ELR (cell line): Measurements from ENCODE around the gene ETAA1.

Experiments
- DNase-seq: peaks from one replicate; pipeline ENCODE4 v3.0.0-alpha.2; 2015; ENCODE audit warnings: low read depth

The ETAA1 gene

GRCh38 chr2:67397143-67397986 is at the start of gene ETAA1:
Gene ETAA1 (plus strand): TSS chr2:67397333. CDS start chr2:67397449, 116 bp downstream.
- DNase-seq: peak; percentile 94

GRCh38 chr2:67366832-67367412 is 30.2 kb upstream of the ETAA1 start:
- no peak for DNase-seq

- DNase-seq: no peak
Observed at GRCh38 chr2:67374481-67374880, 22.7 kb upstream of the ETAA1 start.

GRCh38 chr2:67374949-67375348 is 22.2 kb upstream of the ETAA1 start:
- DNase-seq: no peak

- no peak for DNase-seq
Observed at GRCh38 chr2:67378555-67378954, 18.6 kb upstream of the ETAA1 start.

GRCh38 chr2:67379048-67379447 is 18.1 kb upstream of the ETAA1 start:
- DNase-seq: no peak

GRCh38 chr2:67384123-67384822 is 12.9 kb upstream of the ETAA1 start:
- no peak for DNase-seq

GRCh38 chr2:67388680-67389079 is 8.5 kb upstream of the ETAA1 start:
- no peak for DNase-seq

GRCh38 chr2:67389286-67389685 is 7.8 kb upstream of the ETAA1 start:
- DNase-seq: peak; percentile 68

- no peak for DNase-seq
Observed at GRCh38 chr2:67389788-67390187, 7.3 kb upstream of the ETAA1 start.

- peak; percentile 45 for DNase-seq
Observed at GRCh38 chr2:67393237-67393636, 3.9 kb upstream of the ETAA1 start.

GRCh38 chr2:67394734-67395133 is 2.4 kb upstream of the ETAA1 start:
- peak; percentile 77 for DNase-seq

- DNase-seq: no peak
Observed at GRCh38 chr2:67399144-67399543, 2.0 kb downstream of the ETAA1 start.

- peak; percentile 75 for DNase-seq
Observed at GRCh38 chr2:67399831-67400489, 2.8 kb downstream of the ETAA1 start.

GRCh38 chr2:67400560-67401485 is 3.7 kb downstream of the ETAA1 start:
- peak; percentile 81 for DNase-seq

GRCh38 chr2:67408346-67408745 is 11.2 kb downstream of the ETAA1 start:
- no peak for DNase-seq

GRCh38 chr2:67412424-67412823 is 15.3 kb downstream of the ETAA1 start:
- DNase-seq: peak; percentile 42

- DNase-seq: no peak
Observed at GRCh38 chr2:67414867-67415266, 17.7 kb downstream of the ETAA1 start.

- no peak for DNase-seq
Observed at GRCh38 chr2:67416136-67416535, 19.0 kb downstream of the ETAA1 start.

GRCh38 chr2:67423489-67423888 is 26.4 kb downstream of the ETAA1 start:
- DNase-seq: no peak

- no peak for DNase-seq
Observed at GRCh38 chr2:67436221-67436620, 39.1 kb downstream of the ETAA1 start.
